Osteoblast (primary cell): Measurements from ENCODE around the gene LRRTM4. TPM values are rescaled to one million over a fixed set of nuclear protein-coding genes. Genes with fewer than 3 reads are reported as not detected.

Source experiments
- DNase-seq: peaks from one replicate; pipeline ENCODE4 v3.0.0; 2011; ENCODE audit warnings: low spot score, mixed read lengths; ENCODE audit not compliant: insufficient read length; ENCODE audit errors: missing footprints
- H2AFZ ChIP-seq: 2 replicates; pipeline ENCODE4 v1.6.0; 2011; ENCODE audit warnings: mild to moderate bottlenecking, low read length
- H3K27ac ChIP-seq: 2 replicates; pipeline ENCODE4 v1.5.1; 2011; ENCODE audit warnings: mild to moderate bottlenecking, low read depth, low read length, moderate library complexity
- H3K27me3 ChIP-seq: 2 replicates; pipeline ENCODE4 v1.6.0; 2012; ENCODE audit warnings: mild to moderate bottlenecking, control low read depth, inconsistent platforms, low read length, moderate library complexity; ENCODE audit not compliant: insufficient read depth
- H3K36me3 ChIP-seq: 2 replicates; pipeline ENCODE4 v1.5.1; 2011; ENCODE audit warnings: mild to moderate bottlenecking, low read length, control low read depth, moderate library complexity; ENCODE audit not compliant: insufficient read depth
- H3K4me1 ChIP-seq: 2 replicates; pipeline ENCODE4 v1.5.1; 2011; ENCODE audit warnings: mild to moderate bottlenecking, low read length, control low read depth, moderate library complexity; ENCODE audit not compliant: insufficient read depth
- H3K4me2 ChIP-seq: 2 replicates; pipeline ENCODE4 v1.6.0; 2011; ENCODE audit warnings: mild to moderate bottlenecking, low read length; ENCODE audit not compliant: insufficient read depth
- H3K4me3 ChIP-seq: fragments of 200-600 bp; sonication (generic); 3 replicates; pipeline ENCODE4 v1.5.1; 2012; ENCODE audit warnings: mild to moderate bottlenecking, low read length, inconsistent platforms; ENCODE audit not compliant: insufficient read depth
- H3K79me2 ChIP-seq: 2 replicates; pipeline ENCODE4 v1.6.0; 2012; ENCODE audit warnings: mild to moderate bottlenecking, low read length, control low read depth, inconsistent platforms; ENCODE audit not compliant: insufficient read depth
- H3K9me3 ChIP-seq: 2 replicates; pipeline ENCODE4 v1.5.1; 2011; ENCODE audit warnings: low read depth, low read length, control low read depth
- H4K20me1 ChIP-seq: 2 replicates; pipeline ENCODE4 v1.6.0; 2012; ENCODE audit warnings: mild to moderate bottlenecking, low read length, control low read depth; ENCODE audit not compliant: insufficient read depth
- CTCF ChIP-seq: IDR thresholded peaks from 2 replicates; pipeline ENCODE4 v1.5.1; 2011; ENCODE audit warnings: mild to moderate bottlenecking, low read depth, low read length, moderate library complexity; ENCODE audit errors: extremely low read depth
- total RNA-seq: library from RNA; depleted of rRNA; stranded (reverse); fragments of >200 nt; gene quantifications from 2 replicates; pipeline ENCODE4 v1.2.3, GENCODE V29; 2012

LRRTM4 gene
- total RNA-seq, 1 donor: not detected

GRCh38 chr2:77017355-77017745 lies 504.8 kb downstream of the LRRTM4 start:
- Histone ChIP-seq H3K27ac (no peak overlapping the region), H3K79me2 (no peaks in the 10 kb centered on the region), H3K4me2 (no peak overlapping the region), H4K20me1 (no peaks in the 10 kb centered on the region), H2AFZ (no peak overlapping the region), H3K27me3 (no peaks in the 10 kb centered on the region), H3K9me3 (no peaks in the 10 kb centered on the region), H3K36me3 (no peaks in the 10 kb centered on the region), H3K4me3 (no peak overlapping the region), H3K4me1 (no peaks in the 10 kb centered on the region)
- TF ChIP-seq CTCF: no peak
- DNase-seq: peak; percentile 1

GRCh38 chr2:77016443-77017354 lies 505.5 kb downstream of the LRRTM4 start:
- H3K4me1 ChIP-seq: no peaks in the 10 kb centered on the region
- H3K9me3 ChIP-seq: no peaks in the 10 kb centered on the region
- H3K79me2 ChIP-seq: no peaks in the 10 kb centered on the region
- no peak for DNase-seq
- no peaks in the 10 kb centered on the region for H3K27me3 ChIP-seq
- TF ChIP-seq CTCF: no peak
- no peaks in the 10 kb centered on the region for H4K20me1 ChIP-seq
- no peak overlapping the region for H2AFZ ChIP-seq
- no peak overlapping the region for H3K27ac ChIP-seq
- no peak overlapping the region for H3K4me2 ChIP-seq
- H3K4me3 ChIP-seq: no peak overlapping the region
- H3K36me3 ChIP-seq: no peaks in the 10 kb centered on the region

GRCh38 chr2:77013953-77014352 lies 508.2 kb downstream of the LRRTM4 start:
- Histone ChIP-seq H3K9me3 (no peaks in the 10 kb centered on the region), H3K4me3 (no peak overlapping the region), H2AFZ (no peak overlapping the region), H3K27ac (no peak overlapping the region), H3K79me2 (no peaks in the 10 kb centered on the region), H3K27me3 (no peaks in the 10 kb centered on the region), H3K4me2 (no peak overlapping the region), H4K20me1 (no peaks in the 10 kb centered on the region), H3K36me3 (no peaks in the 10 kb centered on the region), H3K4me1 (no peaks in the 10 kb centered on the region)
- DNase-seq: peak; percentile 0
- no peak for TF ChIP-seq CTCF

GRCh38 chr2:77013457-77013856 lies 508.7 kb downstream of the LRRTM4 start:
- DNase-seq: no peak
- TF ChIP-seq CTCF: no peak
- no peaks in the 10 kb centered on the region for H3K79me2 ChIP-seq

More at GRCh38 chr2:77013457-77013856, 508.7 kb downstream of the LRRTM4 start:
- no peak overlapping the region for H2AFZ ChIP-seq
- no peaks in the 10 kb centered on the region for H3K36me3 ChIP-seq
- H4K20me1 ChIP-seq: no peaks in the 10 kb centered on the region
- H3K27ac ChIP-seq: no peak overlapping the region
- H3K9me3 ChIP-seq: no peaks in the 10 kb centered on the region
- no peaks in the 10 kb centered on the region for H3K4me1 ChIP-seq
- H3K4me3 ChIP-seq: no peak overlapping the region
- H3K27me3 ChIP-seq: no peaks in the 10 kb centered on the region
- H3K4me2 ChIP-seq: no peak overlapping the region
